PC-3 (cell line): ENCODE measurements around the gene NOTCH1. TPM values are rescaled to one million over a fixed set of nuclear protein-coding genes. Genes with fewer than 3 reads are reported as not detected.

Source experiments
- ATAC-seq: fragments of 200-7000 bp; cut with Tn5 transposase; 2 replicates; pipeline ENCODE4 v1.9.1; 2020; ENCODE audit warnings: mild to moderate bottlenecking, moderate library complexity
- BruUV-seq: library from RNA; stranded (reverse); fragments of 400-500 nt; replicated peaks from 2 replicates; lab custom pipeline; 2021; lab: Mats Ljungman, UMichigan
- CTCF ChIA-PET: fragments of 300-600 bp; sonication (Branson Sonifier 250); formaldehyde crosslinking; loops from one replicate; lab custom pipeline; 2022; ENCODE audit warnings: antibody characterized with exemption; lab: Charles Lee
- POLR2A ChIA-PET: fragments of 300-600 bp; sonication (Branson Sonifier 250); formaldehyde crosslinking; loops from one replicate; lab custom pipeline; 2022; ENCODE audit warnings: antibody characterized with exemption; ENCODE audit not compliant: unreplicated experiment; lab: Charles Lee
- DNase-seq: peaks from one replicate; pipeline ENCODE4 v3.0.0-alpha.2; 2015
- H2AFZ ChIP-seq: fragments of 300-600 bp; sonication (generic); 2 replicates; pipeline ENCODE4 v1.6.0; 2016; ENCODE audit warnings: antibody characterized with exemption, low read length
- H3F3A ChIP-seq: fragments of 300-600 bp; sonication (generic); one replicate; pipeline ENCODE4 v1.6.0; 2017; ENCODE audit warnings: antibody characterized with exemption, low read length, control low read depth, mild to moderate bottlenecking; ENCODE audit not compliant: unreplicated experiment
- H3K27ac ChIP-seq: fragments of 300-600 bp; sonication (generic); 2 replicates; pipeline ENCODE4 v1.5.1; 2016; ENCODE audit warnings: mild to moderate bottlenecking, low read length
- H3K27me3 ChIP-seq: fragments of 300-600 bp; sonication (generic); 2 replicates; pipeline ENCODE4 v1.6.1; 2016; ENCODE audit warnings: low read length, mixed read lengths
- H3K36me3 ChIP-seq: fragments of 300-600 bp; sonication (generic); 2 replicates; pipeline ENCODE4 v1.6.1; 2016; ENCODE audit warnings: low read depth, mixed run types, low read length, mixed read lengths
- H3K4me1 ChIP-seq: fragments of 300-600 bp; sonication (generic); 2 replicates; pipeline ENCODE4 v1.5.1; 2016; ENCODE audit warnings: low read length; ENCODE audit not compliant: insufficient read depth
- H3K4me2 ChIP-seq: fragments of 300-600 bp; sonication (generic); 2 replicates; pipeline ENCODE4 v1.6.0; 2016; ENCODE audit warnings: low read length
- H3K4me3 ChIP-seq: fragments of 300-600 bp; sonication (generic); 2 replicates; pipeline ENCODE4 v1.5.1; 2016; ENCODE audit warnings: mild to moderate bottlenecking, low read length, mixed read lengths
- H3K79me2 ChIP-seq: fragments of 300-600 bp; sonication (generic); 2 replicates; pipeline ENCODE4 v1.6.1; 2017; ENCODE audit warnings: low read length, mixed read lengths
- H3K9ac ChIP-seq: fragments of 300-600 bp; sonication (generic); 2 replicates; pipeline ENCODE4 v1.6.0; 2016; ENCODE audit warnings: mild to moderate bottlenecking, low read length
- H3K9me2 ChIP-seq: fragments of 300-600 bp; sonication (generic); replicated peaks from 2 replicates; pipeline ENCODE4 v1.6.1; 2016; ENCODE audit warnings: mixed run types, low read length, mixed read lengths
- H3K9me3 ChIP-seq: fragments of 300-600 bp; sonication (generic); 2 replicates; pipeline ENCODE4 v1.6.1; 2016; ENCODE audit warnings: low read length, mixed read lengths
- H4K20me1 ChIP-seq: fragments of 300-600 bp; sonication (generic); 2 replicates; pipeline ENCODE4 v1.6.1; 2016; ENCODE audit warnings: low read length, mixed read lengths
- CTCF ChIP-seq: fragments of 300-600 bp; sonication (generic); conservative IDR thresholded peaks from 2 replicates; pipeline ENCODE4 v1.5.1; 2017; ENCODE audit warnings: antibody characterized with exemption, low read depth, mild to moderate bottlenecking, low read length
- EZH2 ChIP-seq: fragments of 300-600 bp; sonication (generic); IDR thresholded peaks from one replicate; pipeline ENCODE4 v1.6.1; 2017; ENCODE audit warnings: antibody characterized with exemption, mild to moderate bottlenecking, low read length; ENCODE audit not compliant: unreplicated experiment
- EZH2phosphoT487 ChIP-seq: fragments of 300-600 bp; sonication (generic); IDR thresholded peaks from 2 replicates; pipeline ENCODE4 v1.6.1; 2018; ENCODE audit warnings: mild to moderate bottlenecking, antibody characterized with exemption, low read length, borderline replicate concordance
- intact Hi-C: fragments of 100-400 bp; cut with micrococcal nuclease; formaldehyde crosslinking; loops from 2 replicates; pipeline ENCODE4 v1.9.0; 2023
- total RNA-seq: library from RNA; depleted of rRNA; stranded (reverse); fragments of >200 nt; gene quantifications from 2 replicates; pipeline ENCODE4 v1.2.3, GENCODE V29; 2014

The NOTCH1 gene
- total RNA-seq, 1 experiment from 2014 or later = 14.3 TPM

- no peak for TF ChIP-seq EZH2
- TF ChIP-seq CTCF = no peak
- TF ChIP-seq EZH2phosphoT487 = no peak
Observed at GRCh38 chr9:136592666-136593065, 46.8 kb upstream of the NOTCH1 start.

GRCh38 chr9:136590821-136591752 lies 45.2 kb upstream of the NOTCH1 start:
- Histone ChIP-seq H3K27ac (no peak overlapping the region), H3F3A (no peaks in the 10 kb centered on the region), H3K4me1 (no peaks in the 10 kb centered on the region), H3K9me2 (no peaks in the 10 kb centered on the region), H3K4me2 (no peak overlapping the region), H2AFZ (no peak overlapping the region), H3K27me3 (no peaks in the 10 kb centered on the region), H3K36me3 (no peaks in the 10 kb centered on the region), H3K9ac (no peak overlapping the region), H4K20me1 (no peaks in the 10 kb centered on the region), H3K79me2 (no peaks in the 10 kb centered on the region), H3K4me3 (no peak overlapping the region), H3K9me3 (no peaks in the 10 kb centered on the region)
- no TSS peak for BruUV-seq
- ChIA-PET CTCF (no interaction called here), POLR2A (no interaction called here)
- intact Hi-C loops = no loop called here
- no peak for DNase-seq
- ATAC-seq = no peak
- no peak for TF ChIP-seq EZH2
- TF ChIP-seq EZH2phosphoT487 = no peak
- no peak for TF ChIP-seq CTCF

More at GRCh38 chr9:136592666-136593065, 46.8 kb upstream of the NOTCH1 start:
- intact Hi-C loops = no loop called here
- ChIA-PET POLR2A (no interaction called here), CTCF (no interaction called here)
- Histone ChIP-seq H3K4me1 (no peaks in the 10 kb centered on the region), H2AFZ (no peak overlapping the region), H3K4me2 (no peak overlapping the region), H4K20me1 (no peaks in the 10 kb centered on the region), H3K27me3 (no peaks in the 10 kb centered on the region), H3K4me3 (no peak overlapping the region), H3K9ac (no peak overlapping the region), H3K79me2 (no peaks in the 10 kb centered on the region), H3K36me3 (no peaks in the 10 kb centered on the region), H3K9me2 (no peaks in the 10 kb centered on the region), H3K9me3 (no peaks in the 10 kb centered on the region), H3F3A (no peaks in the 10 kb centered on the region), H3K27ac (no peak overlapping the region)
- no peak for ATAC-seq
- BruUV-seq = no TSS peak
- no peak for DNase-seq
